ENCODE data around the gene TP53I13.

The TP53I13 gene

DNA sequence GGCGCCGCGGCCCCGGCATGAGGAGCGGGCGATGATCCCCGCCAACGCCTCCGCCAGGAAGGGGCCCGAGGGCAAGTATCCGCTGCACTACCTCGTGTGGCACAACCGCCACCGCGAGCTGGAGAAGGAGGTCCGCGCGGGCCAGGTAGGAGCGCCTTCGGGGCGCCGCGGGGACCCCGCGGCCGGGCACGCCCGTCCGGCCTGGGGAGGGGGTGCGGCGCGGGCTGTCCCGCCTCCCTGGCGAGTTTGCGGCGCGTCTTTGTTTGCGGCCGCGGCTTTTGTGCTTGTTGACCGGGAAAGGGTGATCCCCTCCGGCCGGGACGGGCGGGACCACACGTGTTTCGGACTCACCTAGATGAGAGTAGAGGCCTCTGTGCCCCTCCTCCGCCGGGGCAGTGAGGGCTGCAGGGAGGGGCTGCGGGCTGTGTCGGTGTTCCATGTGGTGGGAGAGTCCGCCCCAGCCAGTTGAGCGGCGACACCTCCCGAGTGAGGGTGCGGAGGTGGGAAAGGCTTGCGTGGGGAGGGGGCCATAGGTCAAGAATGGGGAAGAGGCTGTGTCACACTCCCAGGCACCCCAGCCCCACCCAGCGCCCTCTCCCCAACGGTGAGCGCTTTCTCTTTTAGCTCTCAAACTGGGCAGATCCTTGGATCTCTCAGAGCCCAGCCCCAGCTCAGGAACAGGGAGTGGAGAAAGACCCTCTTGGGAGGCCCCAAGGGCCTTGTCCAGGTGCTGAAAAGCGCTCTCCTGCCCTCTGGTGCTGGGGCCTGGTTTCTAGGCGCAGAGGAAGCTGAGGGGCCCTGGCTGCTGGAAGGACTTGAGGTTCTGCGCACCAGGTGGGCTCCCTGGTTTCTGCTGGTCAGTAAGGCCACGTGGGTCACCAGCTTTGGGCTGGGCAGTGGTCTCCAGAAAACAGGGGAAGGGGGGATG lies 25.4 kb downstream of the TP53I13 start (continued):
- TF ChIP-seq, protein P1, sequence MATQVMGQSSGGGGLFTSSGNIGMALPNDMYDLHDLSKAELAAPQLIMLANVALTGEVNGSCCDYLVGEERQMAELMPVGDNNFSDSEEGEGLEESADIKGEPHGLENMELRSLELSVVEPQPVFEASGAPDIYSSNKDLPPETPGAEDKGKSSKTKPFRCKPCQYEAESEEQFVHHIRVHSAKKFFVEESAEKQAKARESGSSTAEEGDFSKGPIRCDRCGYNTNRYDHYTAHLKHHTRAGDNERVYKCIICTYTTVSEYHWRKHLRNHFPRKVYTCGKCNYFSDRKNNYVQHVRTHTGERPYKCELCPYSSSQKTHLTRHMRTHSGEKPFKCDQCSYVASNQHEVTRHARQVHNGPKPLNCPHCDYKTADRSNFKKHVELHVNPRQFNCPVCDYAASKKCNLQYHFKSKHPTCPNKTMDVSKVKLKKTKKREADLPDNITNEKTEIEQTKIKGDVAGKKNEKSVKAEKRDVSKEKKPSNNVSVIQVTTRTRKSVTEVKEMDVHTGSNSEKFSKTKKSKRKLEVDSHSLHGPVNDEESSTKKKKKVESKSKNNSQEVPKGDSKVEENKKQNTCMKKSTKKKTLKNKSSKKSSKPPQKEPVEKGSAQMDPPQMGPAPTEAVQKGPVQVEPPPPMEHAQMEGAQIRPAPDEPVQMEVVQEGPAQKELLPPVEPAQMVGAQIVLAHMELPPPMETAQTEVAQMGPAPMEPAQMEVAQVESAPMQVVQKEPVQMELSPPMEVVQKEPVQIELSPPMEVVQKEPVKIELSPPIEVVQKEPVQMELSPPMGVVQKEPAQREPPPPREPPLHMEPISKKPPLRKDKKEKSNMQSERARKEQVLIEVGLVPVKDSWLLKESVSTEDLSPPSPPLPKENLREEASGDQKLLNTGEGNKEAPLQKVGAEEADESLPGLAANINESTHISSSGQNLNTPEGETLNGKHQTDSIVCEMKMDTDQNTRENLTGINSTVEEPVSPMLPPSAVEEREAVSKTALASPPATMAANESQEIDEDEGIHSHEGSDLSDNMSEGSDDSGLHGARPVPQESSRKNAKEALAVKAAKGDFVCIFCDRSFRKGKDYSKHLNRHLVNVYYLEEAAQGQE (tag by site-specific recombination; IDR thresholded peaks at IDR 0.05): peak; percentile 99
- TF ChIP-seq, protein P2, sequence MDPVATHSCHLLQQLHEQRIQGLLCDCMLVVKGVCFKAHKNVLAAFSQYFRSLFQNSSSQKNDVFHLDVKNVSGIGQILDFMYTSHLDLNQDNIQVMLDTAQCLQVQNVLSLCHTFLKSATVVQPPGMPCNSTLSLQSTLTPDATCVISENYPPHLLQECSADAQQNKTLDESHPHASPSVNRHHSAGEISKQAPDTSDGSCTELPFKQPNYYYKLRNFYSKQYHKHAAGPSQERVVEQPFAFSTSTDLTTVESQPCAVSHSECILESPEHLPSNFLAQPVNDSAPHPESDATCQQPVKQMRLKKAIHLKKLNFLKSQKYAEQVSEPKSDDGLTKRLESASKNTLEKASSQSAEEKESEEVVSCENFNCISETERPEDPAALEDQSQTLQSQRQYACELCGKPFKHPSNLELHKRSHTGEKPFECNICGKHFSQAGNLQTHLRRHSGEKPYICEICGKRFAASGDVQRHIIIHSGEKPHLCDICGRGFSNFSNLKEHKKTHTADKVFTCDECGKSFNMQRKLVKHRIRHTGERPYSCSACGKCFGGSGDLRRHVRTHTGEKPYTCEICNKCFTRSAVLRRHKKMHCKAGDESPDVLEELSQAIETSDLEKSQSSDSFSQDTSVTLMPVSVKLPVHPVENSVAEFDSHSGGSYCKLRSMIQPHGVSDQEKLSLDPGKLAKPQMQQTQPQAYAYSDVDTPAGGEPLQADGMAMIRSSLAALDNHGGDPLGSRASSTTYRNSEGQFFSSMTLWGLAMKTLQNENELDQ (tag by site-specific recombination; IDR thresholded peaks at IDR 0.05; ENCODE audit: low read depth): no peak
- TF ChIP-seq ZBTB20 (tag by site-specific recombination; IDR thresholded peaks at IDR 0.05) (peak; percentile 67), ZFHX2 (tag by site-specific recombination; conservative IDR thresholded peaks at IDR 0.05) (peak; percentile 98), KLF1 (tag by site-specific recombination; IDR thresholded peaks at IDR 0.05) (peak; percentile 73), ZNF426 (tag by site-specific recombination; IDR thresholded peaks at IDR 0.05) (no peak)
- TF ChIP-seq, protein P3, sequence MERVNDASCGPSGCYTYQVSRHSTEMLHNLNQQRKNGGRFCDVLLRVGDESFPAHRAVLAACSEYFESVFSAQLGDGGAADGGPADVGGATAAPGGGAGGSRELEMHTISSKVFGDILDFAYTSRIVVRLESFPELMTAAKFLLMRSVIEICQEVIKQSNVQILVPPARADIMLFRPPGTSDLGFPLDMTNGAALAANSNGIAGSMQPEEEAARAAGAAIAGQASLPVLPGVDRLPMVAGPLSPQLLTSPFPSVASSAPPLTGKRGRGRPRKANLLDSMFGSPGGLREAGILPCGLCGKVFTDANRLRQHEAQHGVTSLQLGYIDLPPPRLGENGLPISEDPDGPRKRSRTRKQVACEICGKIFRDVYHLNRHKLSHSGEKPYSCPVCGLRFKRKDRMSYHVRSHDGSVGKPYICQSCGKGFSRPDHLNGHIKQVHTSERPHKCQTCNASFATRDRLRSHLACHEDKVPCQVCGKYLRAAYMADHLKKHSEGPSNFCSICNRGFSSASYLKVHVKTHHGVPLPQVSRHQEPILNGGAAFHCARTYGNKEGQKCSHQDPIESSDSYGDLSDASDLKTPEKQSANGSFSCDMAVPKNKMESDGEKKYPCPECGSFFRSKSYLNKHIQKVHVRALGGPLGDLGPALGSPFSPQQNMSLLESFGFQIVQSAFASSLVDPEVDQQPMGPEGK (tag by site-specific recombination; IDR thresholded peaks at IDR 0.05): peak; percentile 88

DNA sequence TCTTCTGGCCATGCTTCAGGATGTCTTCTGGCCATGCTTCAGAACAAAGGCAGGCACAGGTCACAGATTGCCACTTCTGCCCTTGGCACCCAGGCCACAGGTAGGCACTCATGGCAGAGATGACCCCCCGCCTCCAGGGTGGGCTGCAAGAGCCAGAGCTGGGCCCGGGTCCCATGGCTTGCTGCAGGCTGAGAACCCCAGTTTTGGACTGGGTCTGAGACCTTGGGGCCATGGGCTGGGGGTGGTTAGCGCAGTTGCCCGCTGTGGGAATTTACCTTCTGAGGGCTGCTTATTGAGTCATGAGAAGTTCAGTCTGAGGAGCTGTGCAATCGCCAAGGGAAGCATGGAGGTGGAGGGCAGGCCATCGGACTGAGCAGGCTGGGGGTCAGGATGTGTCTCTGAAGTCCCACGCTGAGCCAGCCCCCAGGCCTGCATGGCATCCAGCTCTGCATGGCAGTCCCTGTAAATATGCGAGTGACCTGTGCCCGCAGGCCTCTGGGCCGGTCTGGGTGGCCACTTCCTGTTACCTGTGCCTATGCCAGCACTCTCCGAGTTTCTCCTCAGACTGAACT lies 26.1 kb downstream of the TP53I13 start:
- no peaks in the 10 kb centered on the region for H3K36me3 ChIP-seq (ENCODE audit: control insufficient read depth in 2 of 2, insufficient read depth in 1 of 2, low read length in 2 of 2)
- ChIA-PET CTCF (interaction anchor here (0.5 to 5.1 kb wide), 12 partner anchors 10 to 445 kb away, joined by 3 to 74 read pairs (median 4); no protein-coding TSS in a partner anchor), POLR2A (interaction anchor here (1.2 to 1.7 kb wide), 2 partner anchors 14 to 28 kb away, joined by 4 to 5 read pairs; partner anchors contain the start of gene CORO6)
- peak overlapping the region; percentile 72; the same call in 1 of the 2 replicates for H3K27ac ChIP-seq (ENCODE audit: extremely low read depth, low read depth, low read length)
- H3K9me3 ChIP-seq (ENCODE audit: control insufficient read depth, insufficient read depth, low read depth, low read length): no peaks in the 10 kb centered on the region
- peaks cover 43% of the 10 kb centered on the region for H3K4me1 ChIP-seq (ENCODE audit: control insufficient read depth, insufficient read depth, low read length)
- peak overlapping the region; percentile 67; the same call in 1 of the 2 replicates for H3K4me3 ChIP-seq (ENCODE audit: low read depth, low read length)
- no peak for TF ChIP-seq TRIM28 (IDR thresholded peaks at IDR 0.05; ENCODE audit: borderline replicate concordance, low read length)
- TF ChIP-seq SP3 (tag by site-specific recombination; IDR thresholded peaks at IDR 0.05): no peak
- no peak for TF ChIP-seq ZNF274 (IDR thresholded peaks at IDR 0.05; ENCODE audit: low read length)
- no peak for TF ChIP-seq ZNF274 (tag by site-specific recombination; IDR thresholded peaks at IDR 0.05; ENCODE audit: borderline replicate concordance)
- no peak for TF ChIP-seq ZBTB7A (tag by site-specific recombination; IDR thresholded peaks at IDR 0.05; ENCODE audit: low read depth)
- TF ChIP-seq, protein P4, sequence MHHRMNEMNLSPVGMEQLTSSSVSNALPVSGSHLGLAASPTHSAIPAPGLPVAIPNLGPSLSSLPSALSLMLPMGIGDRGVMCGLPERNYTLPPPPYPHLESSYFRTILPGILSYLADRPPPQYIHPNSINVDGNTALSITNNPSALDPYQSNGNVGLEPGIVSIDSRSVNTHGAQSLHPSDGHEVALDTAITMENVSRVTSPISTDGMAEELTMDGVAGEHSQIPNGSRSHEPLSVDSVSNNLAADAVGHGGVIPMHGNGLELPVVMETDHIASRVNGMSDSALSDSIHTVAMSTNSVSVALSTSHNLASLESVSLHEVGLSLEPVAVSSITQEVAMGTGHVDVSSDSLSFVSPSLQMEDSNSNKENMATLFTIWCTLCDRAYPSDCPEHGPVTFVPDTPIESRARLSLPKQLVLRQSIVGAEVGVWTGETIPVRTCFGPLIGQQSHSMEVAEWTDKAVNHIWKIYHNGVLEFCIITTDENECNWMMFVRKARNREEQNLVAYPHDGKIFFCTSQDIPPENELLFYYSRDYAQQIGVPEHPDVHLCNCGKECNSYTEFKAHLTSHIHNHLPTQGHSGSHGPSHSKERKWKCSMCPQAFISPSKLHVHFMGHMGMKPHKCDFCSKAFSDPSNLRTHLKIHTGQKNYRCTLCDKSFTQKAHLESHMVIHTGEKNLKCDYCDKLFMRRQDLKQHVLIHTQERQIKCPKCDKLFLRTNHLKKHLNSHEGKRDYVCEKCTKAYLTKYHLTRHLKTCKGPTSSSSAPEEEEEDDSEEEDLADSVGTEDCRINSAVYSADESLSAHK (tag by site-specific recombination; IDR thresholded peaks at IDR 0.05): no peak
- peak; percentile 9; the same call in 1 of the 2 replicates for TF ChIP-seq ZNF335 (tag by site-specific recombination; conservative IDR thresholded peaks at IDR 0.05)
- no peak for TF ChIP-seq ZSCAN30 (tag by site-specific recombination; IDR thresholded peaks at IDR 0.05)
- TF ChIP-seq KLF1 (tag by site-specific recombination; IDR thresholded peaks at IDR 0.05): no peak
- no peak for TF ChIP-seq ZNF701 (tag by site-specific recombination; IDR thresholded peaks at IDR 0.05)
- TF ChIP-seq ZNF341 (tag by site-specific recombination; IDR thresholded peaks at IDR 0.05; ENCODE audit: low read depth): no peak
- 0 out of 2 replicates have a peak, but pooled peaks have one; percentile 10 for TF ChIP-seq SCRT2 (tag by site-specific recombination; IDR thresholded peaks at IDR 0.05)
- TF ChIP-seq, protein P5, sequence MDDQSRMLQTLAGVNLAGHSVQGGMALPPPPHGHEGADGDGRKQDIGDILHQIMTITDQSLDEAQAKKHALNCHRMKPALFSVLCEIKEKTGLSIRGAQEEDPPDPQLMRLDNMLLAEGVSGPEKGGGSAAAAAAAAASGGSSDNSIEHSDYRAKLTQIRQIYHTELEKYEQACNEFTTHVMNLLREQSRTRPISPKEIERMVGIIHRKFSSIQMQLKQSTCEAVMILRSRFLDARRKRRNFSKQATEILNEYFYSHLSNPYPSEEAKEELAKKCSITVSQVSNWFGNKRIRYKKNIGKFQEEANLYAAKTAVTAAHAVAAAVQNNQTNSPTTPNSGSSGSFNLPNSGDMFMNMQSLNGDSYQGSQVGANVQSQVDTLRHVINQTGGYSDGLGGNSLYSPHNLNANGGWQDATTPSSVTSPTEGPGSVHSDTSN (CRISPR knock-in tag; IDR thresholded peaks at IDR 0.05): no peak
- no peak for TF ChIP-seq ZNF16 (tag by site-specific recombination; IDR thresholded peaks at IDR 0.05; ENCODE audit: low read depth)
- TF ChIP-seq GLIS1 (tag by site-specific recombination; IDR thresholded peaks at IDR 0.05): no peak
- TF ChIP-seq ZNF560 (tag by site-specific recombination; IDR thresholded peaks at IDR 0.05; ENCODE audit: borderline replicate concordance): no peak

All from HEK293 (cell line).